HepG2 (cell line): ENCODE results near the gene NUSAP1. TPM values are rescaled to one million over a fixed set of nuclear protein-coding genes. Genes with fewer than 3 reads are reported as not detected.

Experiments
- ATAC-seq: fragments of 200-7000 bp; cut with Tn5 transposase; 3 replicates; pipeline ENCODE4 v1.9.1; 2020; ENCODE audit warnings: mild to moderate bottlenecking, moderate library complexity
- BruUV-seq: library from RNA; stranded (reverse); fragments of 400-500 nt; replicated peaks from 2 replicates; lab custom pipeline; 2021; lab: Mats Ljungman, UMichigan
- CTCF ChIA-PET: fragments of 300-600 bp; formaldehyde crosslinking; extraction: SDS; loops from one replicate; lab custom pipeline; 2021; ENCODE audit warnings: low total read pairs, inconsistent platforms, low intra/inter-chr PET ratio; lab: Yijun Ruan, JAX
- POLR2A ChIA-PET: fragments of 350-600 bp; sonication (Branson Sonifier 250); formaldehyde crosslinking; loops from one replicate; lab custom pipeline; 2020; ENCODE audit warnings: antibody characterized with exemption, inconsistent platforms; lab: Yijun Ruan, JAX
- DNase-seq: peaks from one replicate; pipeline ENCODE4 v3.0.0-alpha.2; 2015; ENCODE audit warnings: low spot score
- FAIRE-seq: peaks from 3 replicates; lab custom pipeline; 2011; peaks lifted over from hg19 to GRCh38; lab: Jason Lieb, UNC
- H2AFZ ChIP-seq: one replicate; pipeline ENCODE4 v1.6.1; 2011; ENCODE audit warnings: low read length, inconsistent platforms
- H3K27ac ChIP-seq: fragments of 300-600 bp; 3 replicates; pipeline ENCODE4 v1.8.0; 2011; ENCODE audit warnings: mixed run types, mild to moderate bottlenecking, mixed read lengths, low read length, inconsistent platforms; ENCODE audit not compliant: insufficient read depth; ENCODE audit errors: extremely low read length
- H3K27me3 ChIP-seq, 2 experiments: fragments of 200-600 bp in 1 of 2; 2 replicates in 1 of 2; 3 replicates in 1 of 2; pipeline versions ENCODE4 v1.6.0 to v1.8.0; 2011; ENCODE audit warnings: low read length in 2 of 2, mild to moderate bottlenecking in 2 of 2, moderate library complexity in 2 of 2, inconsistent platforms in 1 of 2; ENCODE audit not compliant: insufficient read depth in 2 of 2, control insufficient read depth in 1 of 2
- H3K36me3 ChIP-seq, 2 experiments: fragments of 200-600 bp in 1 of 2; replicated peaks in 1 of 2; 2 replicates in 1 of 2; 3 replicates in 1 of 2; pipeline versions ENCODE4 v1.5.1 to v1.8.0; 2011; ENCODE audit warnings: low read length in 2 of 2, inconsistent platforms in 1 of 2; ENCODE audit not compliant: insufficient read depth in 2 of 2, control insufficient read depth in 1 of 2
- H3K4me1 ChIP-seq: 2 replicates; pipeline ENCODE4 v1.5.1; 2012; ENCODE audit warnings: low read length, inconsistent platforms; ENCODE audit not compliant: insufficient read depth
- H3K4me2 ChIP-seq: 2 replicates; pipeline ENCODE4 v1.6.0; 2011; ENCODE audit warnings: low read depth, low read length, inconsistent platforms
- H3K4me3 ChIP-seq, 3 experiments: fragments of 200-600 bp in 1 of 3; sonication (generic), shearing (Covaris generic) in 1 of 3; replicated peaks in 1 of 3; 2 replicates each; pipeline ENCODE4 v1.5.1; 2011 to 2016; ENCODE audit warnings: low read length in 3 of 3, inconsistent platforms in 2 of 3, low read depth in 2 of 3, mild to moderate bottlenecking in 2 of 3, control low read depth in 1 of 3, mixed read lengths in 1 of 3; ENCODE audit not compliant: insufficient read depth in 1 of 3
- H3K79me2 ChIP-seq: one replicate; pipeline ENCODE4 v1.6.1; 2011; ENCODE audit warnings: low read length, inconsistent platforms; ENCODE audit not compliant: insufficient read depth
- H3K9ac ChIP-seq: 2 replicates; pipeline ENCODE4 v1.6.0; 2011; ENCODE audit warnings: mild to moderate bottlenecking, low read depth, low read length, inconsistent platforms; ENCODE audit not compliant: insufficient read depth
- H3K9me3 ChIP-seq: 2 replicates; pipeline ENCODE4 v1.5.1; 2012; ENCODE audit warnings: mild to moderate bottlenecking, low read length
- H4K20me1 ChIP-seq: 2 replicates; pipeline ENCODE4 v1.6.0; 2011; ENCODE audit warnings: inconsistent platforms, mild to moderate bottlenecking, low read length, moderate library complexity; ENCODE audit not compliant: insufficient read depth
- ATF7 ChIP-seq, 2 experiments: fragments of 450-650 bp in 1 of 2; sonication (generic) in 1 of 2; formaldehyde crosslinking in 1 of 2; IDR thresholded peaks; 2 replicates each; pipeline versions ENCODE4 v1.4.0 to v1.6.1; 2016 to 2020; ENCODE audit warnings: antibody characterized with exemption in 1 of 2, mild to moderate bottlenecking in 1 of 2, missing genetic modification reagents in 1 of 2
- GMEB1 ChIP-seq: sonication (generic); formaldehyde crosslinking; IDR thresholded peaks from 2 replicates; pipeline ENCODE4 v1.5.1; 2020; ENCODE audit warnings: missing genetic modification reagents, mild to moderate bottlenecking, borderline replicate concordance
- GPN1 ChIP-seq: sonication (generic); formaldehyde crosslinking; IDR thresholded peaks from 2 replicates; pipeline ENCODE4 v1.5.1; 2020; ENCODE audit warnings: missing genetic modification reagents, borderline replicate concordance
- MTF1 ChIP-seq: sonication (generic); formaldehyde crosslinking; IDR thresholded peaks from 2 replicates; pipeline ENCODE4 v1.5.0; 2020; ENCODE audit warnings: missing genetic modification reagents
- SNAI1 ChIP-seq: sonication (generic); formaldehyde crosslinking; IDR thresholded peaks from 2 replicates; pipeline ENCODE4 v1.5.0; 2020; ENCODE audit warnings: mild to moderate bottlenecking, missing genetic modification reagents, borderline replicate concordance
- ZBTB37 ChIP-seq: sonication (generic); formaldehyde crosslinking; IDR thresholded peaks from 2 replicates; pipeline ENCODE4 v1.4.0; 2020; ENCODE audit warnings: mild to moderate bottlenecking, missing genetic modification reagents
- ZNF143 ChIP-seq: sonication (generic); formaldehyde crosslinking; IDR thresholded peaks from 2 replicates; pipeline ENCODE4 v1.4.0; 2020; ENCODE audit warnings: missing genetic modification reagents
- ZNF280D ChIP-seq: sonication (generic); formaldehyde crosslinking; IDR thresholded peaks from 2 replicates; pipeline ENCODE4 v1.5.1; 2020; ENCODE audit warnings: mild to moderate bottlenecking, missing genetic modification reagents
- ZNF292 ChIP-seq: sonication (generic); formaldehyde crosslinking; IDR thresholded peaks from 2 replicates; pipeline ENCODE4 v1.8.1; 2022; ENCODE audit warnings: mild to moderate bottlenecking, low read depth, missing genetic modification reagents, borderline replicate concordance
- ZNF879 ChIP-seq: sonication (generic); formaldehyde crosslinking; IDR thresholded peaks from 2 replicates; pipeline ENCODE4 v1.8.1; 2023; ENCODE audit warnings: missing genetic modification reagents
- WGBS: methylation state at CpG from one replicate; pipeline ENCODE4 v1.1.6; 2017; ENCODE audit warnings: low lambda C conversion rate; 5-methylcytosine and 5-hydroxymethylcytosine counted together
- in situ Hi-C: cut with HindIII; loops from 2 replicates; pipeline ENCODE4 v1.10.0; 2017; ENCODE audit warnings: low pct_unique_long_range_greater_than_20kb; ENCODE audit not compliant: extremely low pct_ligation_motif_present
- intact Hi-C: fragments of 100-400 bp; cut with micrococcal nuclease; formaldehyde crosslinking; loops from one replicate; pipeline ENCODE4 v1.10.0; 2022; ENCODE audit not compliant: unreplicated experiment
- polyA plus RNA-seq, 8 experiments: library from polyadenylated mRNA; depleted of rRNA in 3 of 8; stranded (reverse) in 7 of 8; unstranded in 1 of 8; fragments of >200 nt; fragmentation: Illumina TruSeq in 4 of 8; extraction: Trizol in 4 of 8; gene quantifications; 2 replicates each; pipeline versions ENCODE4 v1.2.1 to v1.2.3, GENCODE V29; 2011 to 2016; ENCODE audit warnings: low read depth in 4 of 8, missing spikeins in 1 of 8, mixed read lengths in 1 of 8; ENCODE audit not compliant: insufficient read depth in 1 of 8
- total RNA-seq, 5 experiments: library from RNA; depleted of rRNA; stranded (reverse); fragments of >200 nt; fragmentation: Illumina TruSeq; extraction: Trizol; gene quantifications; 2 replicates each; pipeline ENCODE4 v1.2.3, GENCODE V29; 2016; ENCODE audit warnings: low read depth in 1 of 5

The NUSAP1 gene
- total and polyA plus RNA-seq, 2 of the 13 experiments (the other 11 are each of a cell fraction or from before 2014, with no cell fraction given) = 59.5 to 106 TPM

- TF ChIP-seq ZNF280D (CRISPR knock-in tag) = 0 out of 2 replicates have a peak, but pooled peaks have one; percentile 34
- no peak for TF ChIP-seq SNAI1 (CRISPR knock-in tag)
Observed at GRCh38 chr15:41334293-41335120, 1.8 kb downstream of the NUSAP1 start (continued).

- no peak overlapping the region for H2AFZ ChIP-seq
- in situ Hi-C loops = no loop called here
- BruUV-seq = no TSS peak
- peaks cover 3 to 27% of the 10 kb centered on the region in 2 experiments for H3K36me3 ChIP-seq
- 94% methylated on average over 4 of the region's 4 CpGs for WGBS
- no peak overlapping the region for H3K4me3 ChIP-seq
- DNase-seq (no peak), ATAC-seq (no peak), FAIRE-seq (no peak)
- no peak overlapping the region for H3K9ac ChIP-seq
- H3K9me3 ChIP-seq = no peaks in the 10 kb centered on the region
- H3K27me3 ChIP-seq = no peaks in the 10 kb centered on the region; a peak in 1 of 5 replicates
- H3K79me2 ChIP-seq = peaks cover 66% of the 10 kb centered on the region
- POLR2A ChIA-PET = interaction anchor here (0.7 kb wide), 1 partner anchor 105 kb away, joined by 3 read pairs; the partner anchor contains the start of gene CHP1
- H3K27ac ChIP-seq = no peak overlapping the region
- intact Hi-C loops = no loop called here
- CTCF ChIA-PET = no interaction called here
- no peaks in the 10 kb centered on the region for H4K20me1 ChIP-seq
- H3K4me2 ChIP-seq = no peak overlapping the region; the same call in 1 of the 2 replicates
- H3K4me1 ChIP-seq = peaks cover 42% of the 10 kb centered on the region
- TF ChIP-seq GPN1 (no peak), ZBTB37 (no peak), ZNF143 (CRISPR knock-in tag) (no peak), GMEB1 (CRISPR knock-in tag) (no peak), ATF7 (IDR thresholded peaks at IDR 0.05) (no peak), ATF7 (CRISPR knock-in tag; IDR thresholded peaks at IDR 0.05) (no peak), MTF1 (no peak), ZNF292 (CRISPR knock-in tag) (no peak), ZNF879 (no peak)
Observed at GRCh38 chr15:41336549-41336948, 3.9 kb downstream of the NUSAP1 start.
